GM13977 (cell line): ENCODE data around the gene IL17REL.

Experiments used
- DNase-seq: peaks from one replicate; pipeline ENCODE4 v3.0.0; 2012; ENCODE audit warnings: low spot score
- CTCF ChIP-seq: IDR thresholded peaks from 2 replicates; pipeline ENCODE4 v1.5.1; 2012; ENCODE audit warnings: mild to moderate bottlenecking, control low read depth; ENCODE audit not compliant: insufficient read depth; ENCODE audit errors: extremely low read depth, missing control alignments
- in situ Hi-C: fragments of 300-500 bp; cut with MboI; formaldehyde crosslinking; loops from one replicate; pipeline ENCODE4 v1.12.0; 2022; ENCODE audit warnings: low sequenced_read_pairs, low pct_unique_long_range_greater_than_20kb, mixed read lengths, inconsistent platforms; ENCODE audit not compliant: unreplicated experiment

The IL17REL gene

GRCh38 chr22:49966774-49967705 lies 45.5 kb downstream of the IL17REL start:
- no peak for DNase-seq
- in situ Hi-C loops: no loop called here
- no peak for TF ChIP-seq CTCF

GRCh38 chr22:49966041-49966773 lies 46.4 kb downstream of the IL17REL start:
- no peak for DNase-seq
- in situ Hi-C loops: no loop called here
- no peak for TF ChIP-seq CTCF

GRCh38 chr22:49965091-49966040 lies 47.2 kb downstream of the IL17REL start:
- no peak for DNase-seq
- in situ Hi-C loops: no loop called here
- TF ChIP-seq CTCF: no peak

GRCh38 chr22:49964136-49965090 lies 48.2 kb downstream of the IL17REL start:
- no peak for TF ChIP-seq CTCF
- in situ Hi-C loops: no loop called here
- no peak for DNase-seq

- DNase-seq: no peak
- in situ Hi-C loops: no loop called here
- TF ChIP-seq CTCF: no peak
Measured at GRCh38 chr22:49963647-49964026, 48.9 kb downstream of the IL17REL start.
